ENCODE data around the gene TBX15.

Gene TBX15

DNA sequence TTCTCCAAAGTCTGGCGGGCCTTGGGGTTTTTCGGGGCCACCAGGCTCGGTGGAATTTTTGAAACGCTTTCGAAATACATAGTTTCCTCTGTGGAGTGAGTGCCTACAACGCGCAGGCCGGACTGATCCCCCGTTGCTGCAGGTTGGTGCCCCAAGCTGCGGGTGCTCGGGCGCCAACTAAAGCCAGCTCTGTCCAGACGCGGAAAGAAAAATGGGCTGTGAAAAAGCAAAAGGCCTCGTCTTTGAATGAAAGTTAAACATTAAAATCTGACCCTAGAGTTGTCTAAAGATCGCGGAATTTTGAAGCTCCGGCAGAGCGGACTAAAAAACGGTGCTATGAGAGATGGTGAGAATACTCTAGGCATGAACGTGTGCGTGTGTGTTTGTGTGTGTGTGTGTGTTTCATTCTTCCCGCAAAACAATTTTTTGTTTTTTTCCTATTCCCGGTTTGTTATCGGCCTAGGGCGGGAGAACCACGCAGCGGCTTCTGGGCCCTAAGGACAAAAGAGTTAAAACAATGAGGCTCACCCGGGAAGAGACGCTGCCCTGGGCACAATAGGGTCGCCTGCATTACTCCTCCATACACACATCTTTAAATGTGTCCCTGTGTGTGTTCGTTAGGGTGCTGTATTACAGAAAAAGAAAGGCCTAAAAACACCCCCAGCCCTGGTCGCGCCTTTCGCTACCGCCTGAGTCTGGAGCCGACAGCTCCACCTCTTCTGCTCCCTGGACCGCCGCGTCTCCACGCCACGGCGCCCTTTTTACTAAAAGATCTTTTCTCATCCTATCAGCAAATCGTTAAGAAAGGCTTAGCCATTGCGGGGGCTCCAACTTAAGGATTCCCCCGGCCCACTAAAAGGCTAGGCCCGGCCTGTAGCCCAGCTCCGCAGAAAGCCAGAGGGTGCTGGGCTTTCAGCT is 3.2 kb downstream of the TBX15 start:
- no peak for DNase-seq

DNA sequence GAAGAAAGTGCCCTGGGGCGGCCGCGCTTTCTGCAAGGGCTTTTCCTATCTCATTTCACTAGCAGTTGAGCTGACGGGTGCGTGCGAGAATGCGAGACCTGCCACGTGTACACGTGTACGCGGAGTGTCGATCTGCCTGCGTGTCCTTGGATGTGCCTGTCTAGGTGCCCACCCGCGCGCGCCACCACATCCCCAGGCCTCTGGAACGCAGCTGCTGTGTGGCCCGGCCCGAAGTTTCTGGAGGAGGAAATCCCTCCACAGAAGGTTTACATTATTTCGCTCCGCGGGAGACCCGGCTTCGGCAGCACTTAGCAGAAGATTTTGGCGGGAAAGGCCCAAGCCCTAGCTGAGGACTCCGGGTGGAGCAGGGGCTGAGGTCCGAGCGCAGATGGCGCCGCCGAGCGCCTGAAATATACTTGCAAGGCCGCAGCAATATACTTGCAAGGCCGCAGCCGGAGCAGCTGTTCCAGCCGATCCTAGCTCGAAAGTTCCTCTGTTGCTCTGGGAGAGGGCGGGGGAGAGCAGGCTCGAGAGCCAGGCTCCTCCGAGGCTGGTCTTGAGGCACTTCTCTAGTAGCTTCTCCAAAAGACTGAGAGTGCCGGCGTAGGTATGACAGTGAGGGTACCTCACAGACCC is 3.9 kb downstream of the TBX15 start:
- no peak for DNase-seq

DNA sequence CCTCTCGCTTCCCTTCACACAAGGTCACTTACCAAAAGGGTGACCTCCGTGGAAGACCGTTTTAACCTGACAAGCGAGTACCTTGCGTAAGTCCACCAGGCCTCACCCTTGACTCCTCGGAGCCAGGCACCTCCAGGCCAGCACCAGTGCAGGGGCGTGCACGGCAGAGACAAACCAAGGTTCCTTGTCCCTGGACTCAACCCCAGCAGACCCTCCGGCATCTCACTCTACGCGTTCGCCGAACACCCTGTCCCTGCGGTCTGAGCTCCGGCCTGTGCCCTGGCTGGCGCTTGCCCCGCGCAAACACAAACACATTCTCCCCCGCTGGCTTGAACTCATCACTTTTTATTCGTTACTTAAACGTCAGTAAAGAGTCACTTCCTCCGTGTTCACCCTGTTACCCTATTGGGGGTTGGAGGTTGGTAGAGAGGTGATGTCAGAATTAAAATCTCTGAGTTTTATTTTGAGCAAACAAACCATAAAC is 4.5 kb downstream of the TBX15 start:
- no peak for DNase-seq

DNA sequence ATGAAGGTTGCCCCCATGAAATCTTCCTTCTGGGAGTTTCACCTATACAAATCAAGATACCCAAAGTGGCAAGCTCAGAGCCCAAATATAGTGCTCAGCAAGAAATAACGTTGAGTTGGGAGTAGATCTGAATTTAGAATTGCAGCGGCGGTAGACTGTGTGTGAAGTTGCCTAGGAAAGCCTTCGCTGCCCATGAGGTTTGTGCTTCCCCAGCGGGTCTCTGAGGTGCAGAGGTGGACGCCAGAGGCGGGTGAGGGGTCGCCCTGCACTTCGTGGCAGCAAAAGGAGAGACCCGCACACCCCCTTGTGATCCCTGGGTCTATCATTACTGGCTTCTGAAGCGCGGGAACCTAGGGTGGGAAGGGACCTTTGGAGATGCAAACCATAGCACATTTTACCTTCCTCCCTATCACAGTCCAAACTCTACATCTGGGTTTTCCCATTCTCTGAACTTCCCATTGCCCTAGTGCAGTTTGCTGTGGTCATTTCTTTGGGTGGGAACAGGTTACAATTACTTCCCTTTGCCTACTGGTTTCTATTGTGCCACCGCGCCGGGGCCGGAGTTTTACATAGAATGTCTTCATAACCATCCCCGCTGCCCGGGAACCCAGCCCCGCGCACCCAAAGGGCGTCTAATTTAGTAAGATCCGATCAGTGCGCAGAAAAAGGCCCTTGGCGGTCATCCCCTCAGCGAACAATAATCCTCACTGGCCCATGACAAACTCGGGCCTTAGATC is 5.2 kb downstream of the TBX15 start:
- no peak for DNase-seq

DNA sequence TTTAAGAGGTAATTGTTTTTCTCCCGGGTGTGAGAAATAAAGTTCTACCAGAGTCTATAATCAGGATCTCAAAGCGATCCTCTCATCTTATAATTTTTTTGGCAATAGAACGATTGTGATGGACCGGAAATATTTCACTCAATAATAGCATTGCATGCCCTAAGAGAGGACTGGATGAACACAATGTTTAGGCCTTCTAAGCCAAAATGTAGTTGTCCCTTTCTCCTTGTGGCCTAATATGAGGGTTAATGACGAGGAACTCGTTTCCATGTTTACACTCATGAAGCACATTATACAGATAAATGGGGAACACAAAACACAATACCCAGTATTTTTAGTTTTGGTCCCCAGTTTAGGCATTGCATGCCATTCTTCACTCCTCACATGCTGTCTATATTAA is 5.9 kb downstream of the TBX15 start:
- DNase-seq = no peak

DNA sequence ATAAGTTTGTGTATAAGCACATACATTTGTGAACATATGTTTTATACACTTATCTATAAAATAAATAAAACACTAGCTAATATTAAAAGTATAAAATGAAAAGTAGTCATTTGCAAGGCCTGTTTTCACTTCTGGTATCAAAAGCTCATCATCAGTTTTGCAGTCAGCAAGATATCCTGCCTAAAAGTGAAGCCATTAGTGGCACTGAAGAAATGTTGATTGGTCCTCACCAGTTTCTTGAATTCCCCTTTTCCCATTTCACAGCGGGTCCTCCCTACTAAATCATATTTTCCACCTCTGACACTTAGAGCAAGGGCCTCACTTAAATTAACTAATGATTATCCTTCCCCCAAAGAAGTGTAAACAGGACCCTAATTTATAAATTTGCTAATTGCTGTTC is 6.7 kb downstream of the TBX15 start:
- DNase-seq = no peak

DNA sequence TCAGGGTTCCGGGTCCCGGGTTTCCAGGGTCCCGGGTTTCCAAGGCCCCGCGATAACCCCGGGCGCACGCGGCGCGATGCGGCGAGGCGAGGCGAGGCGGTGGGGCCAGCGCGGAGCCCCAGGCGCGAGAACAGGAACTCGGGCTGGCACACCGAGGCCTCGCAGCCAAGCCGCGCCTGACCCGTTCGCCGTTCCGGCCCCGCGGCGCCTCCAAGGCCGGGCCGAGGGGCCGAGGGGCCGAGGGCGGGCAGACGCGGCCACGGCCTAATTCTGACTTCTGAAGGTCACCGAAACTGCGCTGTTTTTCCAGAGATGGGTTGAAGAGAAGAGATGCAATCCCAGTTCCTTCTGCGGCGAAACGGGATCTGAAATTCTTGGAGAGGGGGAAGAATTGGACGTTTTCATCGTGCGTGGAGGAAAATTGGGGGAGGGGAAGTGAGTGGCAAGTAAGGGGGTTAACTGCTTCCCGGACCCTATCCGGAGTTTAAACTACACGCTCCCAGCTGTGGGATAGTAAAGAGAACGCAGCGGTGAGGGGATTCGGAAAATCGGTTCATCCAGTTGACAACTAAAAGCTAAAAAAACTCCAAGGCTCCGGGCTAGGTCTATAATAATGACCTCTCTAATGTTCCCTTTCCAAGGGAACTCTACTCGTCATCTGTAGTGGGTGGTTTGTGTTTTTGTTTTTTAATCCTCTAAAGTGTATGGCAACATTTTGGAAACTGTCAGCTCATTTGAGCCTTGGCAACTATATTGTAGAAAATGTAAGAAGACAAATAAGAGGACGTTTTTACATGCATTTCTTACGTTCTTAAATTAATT is 8.2 kb downstream of the TBX15 start:
- no peak for DNase-seq

DNA sequence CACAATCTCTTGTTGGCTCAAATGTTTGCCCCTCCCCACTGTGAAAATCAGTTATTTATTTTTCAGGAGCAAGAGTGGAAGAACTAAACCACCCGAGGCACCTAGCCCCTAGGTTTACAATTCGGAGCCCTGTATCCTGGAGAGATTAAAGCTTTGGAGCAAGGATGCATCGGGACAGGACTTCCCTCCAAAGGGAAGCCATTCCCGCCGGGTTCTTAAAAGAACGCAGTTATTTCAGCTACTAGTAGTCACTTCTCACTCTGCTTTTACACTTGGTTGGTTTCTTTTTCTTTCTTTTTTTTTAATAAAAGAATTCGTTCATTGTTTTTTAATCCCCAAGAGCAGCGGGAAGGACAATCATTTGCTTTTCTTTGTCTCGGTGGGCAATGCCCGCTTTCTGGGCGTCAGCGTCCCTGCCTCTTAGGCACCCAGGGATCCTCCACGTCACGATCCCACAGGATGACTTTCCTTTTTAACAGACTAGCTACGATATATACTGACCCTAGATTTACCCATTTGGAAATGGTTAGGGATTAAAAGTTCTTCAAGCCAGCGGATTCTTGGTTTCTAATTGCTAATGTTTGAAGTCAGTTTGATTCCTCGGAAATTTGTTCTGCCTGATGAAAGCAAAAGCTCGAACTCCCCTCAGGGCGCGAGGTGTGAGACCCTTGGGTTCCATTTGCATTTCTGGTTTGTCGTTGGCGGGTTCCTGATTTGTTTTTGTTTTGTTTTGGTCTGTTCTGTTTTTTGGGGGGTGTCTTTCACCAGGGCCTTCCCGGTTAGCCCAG is 9.0 kb downstream of the TBX15 start:
- DNase-seq = no peak

DNA sequence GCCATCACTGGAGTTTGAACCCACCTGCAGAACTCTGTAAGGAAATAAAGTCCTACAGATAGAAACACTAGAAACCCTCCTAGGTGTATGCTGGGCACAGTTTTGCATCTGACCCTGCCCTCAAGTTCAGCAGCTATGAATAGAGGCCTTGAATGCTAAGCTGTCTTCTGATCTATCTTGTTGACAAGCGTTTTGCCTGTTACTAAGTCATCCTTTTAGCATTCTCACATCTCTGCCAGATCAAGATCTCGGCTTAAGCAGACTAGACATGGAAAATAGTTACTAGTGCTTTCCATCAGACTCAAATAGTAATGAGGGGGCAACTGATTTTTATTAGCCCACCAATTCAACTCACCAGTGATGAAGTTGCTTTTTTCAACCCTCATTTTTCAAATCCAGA is 10.5 kb downstream of the TBX15 start:
- no peak for DNase-seq

DNA sequence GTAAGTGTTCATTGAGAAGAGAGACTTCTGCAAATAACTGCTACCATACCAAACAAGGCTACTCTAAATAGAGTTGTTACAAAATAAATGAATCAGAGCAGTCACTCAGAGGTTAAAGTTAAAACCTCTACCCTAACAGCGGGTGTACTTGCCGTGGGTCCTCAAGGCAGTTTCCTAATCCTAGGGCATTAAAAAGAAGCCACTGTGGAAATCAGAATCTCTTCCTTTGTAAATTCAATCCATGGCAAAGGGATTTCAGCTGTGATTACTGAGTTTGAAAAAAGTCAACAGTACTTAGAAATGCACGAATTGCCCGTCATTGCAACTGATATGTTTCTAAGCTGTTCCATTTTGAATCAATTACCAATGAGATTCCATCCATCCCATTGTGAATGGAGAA is 13.5 kb downstream of the TBX15 start:
- no peak for DNase-seq

DNA sequence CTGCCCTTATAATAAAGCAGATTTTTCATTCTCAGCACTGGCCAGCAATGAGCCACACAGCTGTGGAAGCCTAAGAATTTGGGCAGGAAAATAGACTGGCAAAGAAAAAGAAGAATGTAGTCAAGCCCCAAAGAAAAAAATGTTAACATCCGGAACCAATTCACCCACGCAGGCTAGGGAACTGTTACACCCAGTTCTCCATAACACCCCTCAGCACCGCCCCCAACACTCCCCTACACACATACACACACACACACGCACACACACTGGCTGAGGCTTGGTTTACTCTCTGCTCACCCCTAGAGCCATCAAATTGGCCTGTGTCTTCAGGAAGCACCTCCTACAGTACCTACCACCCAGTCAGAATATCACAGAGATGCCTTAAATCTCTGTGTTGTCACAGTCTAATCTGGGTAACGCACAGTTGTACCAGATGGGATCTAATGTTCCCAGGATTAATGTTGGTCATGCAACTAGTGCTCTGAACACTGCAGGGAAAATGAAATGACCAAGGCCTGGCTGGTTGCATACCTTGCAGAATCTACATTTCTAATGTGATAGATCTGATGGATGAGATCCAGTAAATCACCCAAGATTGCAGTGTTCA is 14.5 kb downstream of the TBX15 start:
- DNase-seq = no peak

DNA sequence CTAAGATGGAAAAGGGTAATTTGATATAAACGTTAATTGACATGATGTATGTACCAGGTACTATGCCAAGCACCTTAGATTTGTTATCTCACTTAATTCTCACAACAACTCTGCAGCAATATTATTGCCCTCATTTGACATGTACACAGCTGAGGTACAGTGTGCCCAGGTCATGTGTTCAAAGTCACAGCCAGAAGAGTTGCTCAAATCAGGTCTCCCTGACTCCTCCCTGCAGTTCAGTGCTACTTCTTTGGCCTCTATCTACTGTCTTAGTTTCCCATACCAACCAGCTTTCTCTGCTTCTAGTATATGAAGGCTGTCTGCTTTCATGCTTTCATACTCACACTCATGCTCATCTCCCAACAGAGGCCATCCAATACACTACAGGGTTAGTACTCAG is 15.1 kb downstream of the TBX15 start:
- no peak for DNase-seq

DNA sequence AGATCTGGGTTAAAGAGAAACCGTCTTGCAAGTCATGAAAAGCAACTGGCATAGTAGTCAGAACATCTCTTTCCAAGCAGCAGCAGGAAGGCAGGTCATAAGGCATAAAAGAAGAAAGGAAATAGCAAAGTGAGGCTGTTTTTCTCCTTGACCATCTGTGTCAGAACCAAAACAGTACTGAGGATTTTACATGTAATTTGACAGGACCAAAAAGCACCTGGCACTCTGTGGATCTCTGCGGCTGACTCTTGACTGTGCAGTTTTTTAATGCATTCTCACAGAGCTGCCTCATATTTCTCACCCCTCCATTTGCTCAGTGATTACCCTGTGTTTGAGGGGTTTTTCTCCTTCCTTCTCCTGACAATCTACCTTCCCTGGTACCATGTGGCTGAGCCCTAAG is 17.7 kb downstream of the TBX15 start:
- no peak for DNase-seq

DNA sequence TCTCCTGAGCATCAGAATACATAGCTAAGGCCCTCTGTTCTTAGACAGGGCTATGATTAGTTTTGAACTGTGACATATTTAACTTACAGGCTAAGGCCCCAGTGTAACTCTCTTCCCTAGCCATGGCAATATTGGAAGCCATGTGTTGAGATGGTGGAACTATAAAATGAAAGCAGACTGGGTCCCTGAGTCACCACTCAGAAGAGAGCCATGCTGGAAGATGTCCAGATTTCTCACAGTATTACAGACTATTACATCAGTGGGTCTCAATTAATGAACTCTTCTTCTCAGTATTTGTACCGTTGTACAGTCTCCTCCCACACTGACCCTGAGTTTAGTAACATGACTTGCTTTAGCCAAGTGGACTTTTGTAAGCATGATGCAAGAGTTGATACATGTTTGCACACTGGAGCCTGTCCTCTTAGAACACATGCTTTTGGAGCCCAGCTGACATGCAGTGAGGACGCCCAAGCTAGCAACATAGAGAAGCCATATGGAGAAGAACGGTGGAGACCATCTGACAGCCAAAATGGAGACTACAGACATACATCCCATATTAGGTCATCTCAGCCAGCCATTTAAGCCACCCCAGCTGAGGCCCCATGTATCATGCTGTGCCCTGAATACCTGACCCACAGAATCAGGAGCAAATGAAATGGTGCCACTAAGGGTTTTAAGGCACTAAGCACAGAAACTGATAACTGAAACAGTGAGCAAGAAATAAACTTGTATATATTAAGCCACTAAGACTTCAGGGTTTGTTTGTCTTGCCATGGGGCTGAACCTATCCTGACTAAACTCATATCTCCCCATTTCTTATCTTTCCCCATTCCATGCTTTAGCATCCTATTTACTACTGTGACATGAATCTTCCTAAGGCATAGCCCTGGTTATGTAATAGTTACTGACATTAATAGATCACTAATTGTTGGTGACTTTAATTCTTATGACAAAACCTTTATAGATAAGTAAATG is 24.4 kb downstream of the TBX15 start:
- DNase-seq = no peak

DNA sequence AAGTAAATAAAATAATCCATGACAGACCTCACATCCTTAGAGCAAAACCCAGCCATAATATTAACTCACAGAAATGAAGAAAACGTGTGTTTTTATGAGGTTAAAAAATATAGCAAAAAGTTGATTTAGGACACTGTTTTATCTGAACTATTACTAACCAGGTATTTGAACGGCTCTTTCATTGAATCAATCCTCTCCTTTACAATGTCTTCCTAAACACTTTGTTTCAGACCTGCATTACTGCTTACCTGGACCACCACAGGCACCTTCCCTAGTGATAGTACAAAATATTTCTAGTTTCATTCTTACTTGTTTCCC is 25.0 kb downstream of the TBX15 start:
- no peak for DNase-seq

DNA sequence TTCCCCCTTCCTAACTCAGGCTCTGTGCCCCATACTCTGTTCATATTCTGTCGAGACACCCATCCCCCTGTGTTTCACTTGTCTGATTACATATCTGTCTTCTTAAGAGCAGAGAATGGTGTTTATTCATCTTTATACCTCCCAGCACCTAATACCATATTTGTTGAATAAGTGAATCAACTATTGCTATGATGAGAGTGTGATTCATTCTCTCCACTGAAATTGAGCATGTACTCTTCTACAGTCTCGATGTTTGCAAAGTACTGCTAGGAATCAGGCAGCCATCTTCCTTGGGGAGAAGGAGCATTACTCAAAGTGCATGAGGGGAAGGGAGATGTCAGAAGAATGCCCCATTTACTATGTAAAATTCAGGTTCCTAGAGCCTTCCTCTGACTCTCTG is 27.0 kb downstream of the TBX15 start:
- no peak for DNase-seq

DNA sequence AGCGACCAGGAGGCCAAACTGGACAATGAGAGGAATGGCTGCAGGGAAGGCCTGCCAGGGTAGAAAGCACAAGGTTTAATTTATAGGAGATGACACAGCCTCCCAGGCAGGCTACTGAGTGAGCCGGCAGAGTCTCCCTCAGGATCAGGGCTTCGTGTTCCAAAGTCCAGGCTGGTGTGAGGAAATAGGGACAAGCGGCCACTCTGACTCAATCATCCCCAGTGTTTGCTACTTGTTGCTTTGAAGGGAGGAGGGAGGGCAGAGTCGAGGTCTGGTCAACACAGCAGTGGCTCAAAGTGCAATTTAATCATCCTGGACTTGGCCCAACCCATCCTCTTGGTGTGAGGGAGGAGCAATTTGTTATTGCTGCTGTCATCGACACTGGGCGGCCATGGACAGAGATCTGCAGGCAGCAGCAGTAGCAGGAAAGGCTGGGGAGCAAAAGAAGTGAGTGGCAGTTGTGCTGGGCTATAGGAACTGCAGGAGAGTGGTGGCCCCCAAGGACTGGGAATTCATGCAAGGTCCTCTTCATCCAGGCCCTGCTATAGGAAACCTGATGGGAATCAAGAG is 27.5 kb downstream of the TBX15 start:
- no peak for DNase-seq

DNA sequence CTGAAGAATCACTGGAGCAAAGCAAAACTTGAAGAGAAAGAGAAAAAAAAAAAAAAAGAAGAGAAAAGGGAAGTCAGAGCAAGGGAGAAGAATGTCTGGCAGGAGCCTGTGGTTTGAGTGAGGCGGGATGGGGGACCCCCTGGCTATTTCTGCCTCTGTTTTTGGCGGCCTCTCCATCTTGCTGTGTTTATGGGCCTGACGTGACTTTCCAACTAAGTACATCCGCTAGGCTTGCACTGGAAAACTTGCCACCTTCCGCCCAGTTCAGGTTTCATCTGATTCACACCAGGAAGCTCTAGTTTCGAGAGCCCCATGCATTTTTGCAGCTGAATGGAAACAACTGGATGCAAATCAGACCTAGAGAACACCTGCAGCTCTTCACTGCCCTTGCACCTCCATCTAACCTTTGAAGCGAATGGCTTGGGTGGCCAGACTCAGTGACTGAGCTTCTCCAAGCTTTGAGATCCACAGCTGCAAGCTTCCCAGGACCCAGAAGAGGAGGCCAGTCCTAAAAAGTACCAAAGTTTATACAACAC is 28.0 kb downstream of the TBX15 start:
- DNase-seq = no peak

DNA sequence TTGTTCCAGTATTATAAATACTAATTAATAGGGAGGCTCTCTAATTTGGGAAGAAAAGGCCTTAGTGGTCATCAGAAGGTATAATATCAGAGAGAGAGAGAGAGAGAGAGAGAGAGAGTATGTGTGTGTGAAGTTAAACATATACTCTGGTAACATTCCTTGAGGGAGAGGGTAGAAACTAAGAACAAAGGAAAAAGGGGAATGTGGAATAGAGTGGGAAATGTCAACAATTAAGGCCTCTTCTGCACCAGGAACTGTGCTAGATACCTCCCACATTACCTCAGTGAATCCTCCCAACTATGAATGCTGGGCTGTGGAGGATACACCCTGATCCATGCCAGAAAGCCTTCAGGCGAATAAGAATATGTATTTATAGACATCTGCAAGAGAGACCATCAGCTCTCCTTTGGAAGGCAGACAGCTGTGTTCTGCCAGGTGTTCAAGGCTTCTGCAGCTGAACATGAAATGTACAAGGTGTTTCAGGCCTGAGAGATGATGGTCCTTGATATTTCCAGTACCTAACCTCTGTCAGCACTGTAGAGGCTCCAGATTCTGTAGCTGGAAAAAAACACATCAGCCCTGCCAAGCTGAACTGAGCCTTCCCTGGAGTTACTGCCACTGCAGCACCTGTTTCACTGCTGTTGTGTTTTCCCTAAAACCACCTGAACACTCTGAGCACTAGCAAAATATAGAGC is 29.1 kb downstream of the TBX15 start:
- DNase-seq = no peak
